ENCODE results near the gene LDB1. TPM values are rescaled to one million over a fixed set of nuclear protein-coding genes. Genes with fewer than 3 reads are reported as not detected.
A peak's percentile ranks its signal among the peaks of the same experiment; 100 is the strongest.

The LDB1 gene
- total and polyA plus RNA-seq, 2 of the 13 experiments (the other 11 are each of a cell fraction or from before 2014, with no cell fraction given), result 17.2 to 45.5 TPM

DNA sequence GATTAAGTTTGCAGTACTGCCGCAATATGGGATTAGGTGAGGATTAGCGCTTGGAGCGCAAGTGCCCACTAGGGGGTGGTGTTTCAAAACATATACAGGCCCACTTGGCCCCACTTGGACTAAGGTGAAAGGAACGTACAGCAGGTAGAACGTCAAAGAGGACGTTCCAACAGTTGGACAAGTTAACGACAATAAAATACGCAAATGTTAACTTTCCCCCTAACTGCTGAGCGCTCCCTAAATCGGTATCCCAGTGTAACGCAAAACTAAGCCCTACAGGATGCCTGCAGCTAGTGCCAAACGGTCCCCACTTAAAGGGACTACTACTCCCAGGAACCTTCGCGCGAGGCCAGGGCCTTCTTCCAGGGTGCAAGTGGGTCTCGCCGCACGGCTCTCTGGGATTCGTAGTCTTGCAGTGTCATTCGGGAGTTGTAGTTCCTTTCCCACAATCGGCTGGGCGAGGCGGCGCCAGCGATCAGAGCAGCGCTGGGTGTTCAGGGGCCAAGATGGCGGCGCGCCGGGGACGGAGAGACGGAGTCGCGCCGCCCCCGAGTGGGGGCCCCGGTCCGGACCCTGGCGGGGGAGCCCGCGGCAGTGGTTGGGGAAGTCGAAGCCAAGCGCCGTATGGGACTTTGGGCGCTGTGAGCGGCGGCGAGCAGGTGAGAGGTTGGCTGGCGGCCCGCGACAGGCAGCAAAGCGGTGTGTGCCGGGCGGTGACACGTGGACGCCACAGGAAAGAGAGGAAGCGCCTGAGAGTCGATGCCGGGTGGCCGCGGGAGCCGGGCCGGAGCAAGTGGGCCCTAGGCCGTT, 12.6 kb upstream of the LDB1 start, which contains the start of gene PPRC1 (continued):
- TF ChIP-seq ZNF678 (CRISPR knock-in tag; IDR thresholded peaks at IDR 0.05) (no peak), ZNF337 (CRISPR knock-in tag; IDR thresholded peaks at IDR 0.05; ENCODE audit: borderline replicate concordance, low read depth) (peak; percentile 76; the same call in 1 of the 2 replicates), HOXA5 (CRISPR knock-in tag; IDR thresholded peaks at IDR 0.05) (no peak), SIX1 (CRISPR knock-in tag; IDR thresholded peaks at IDR 0.05; ENCODE audit: borderline replicate concordance) (peak; percentile 15; the same call in 1 of the 2 replicates), ZNF83 (CRISPR knock-in tag; IDR thresholded peaks at IDR 0.05; ENCODE audit: borderline replicate concordance) (no peak), MAF1 (CRISPR knock-in tag; IDR thresholded peaks at IDR 0.05; ENCODE audit: borderline replicate concordance) (no peak), NR2F1 (CRISPR knock-in tag; IDR thresholded peaks at IDR 0.05) (no peak), PREB (CRISPR knock-in tag; IDR thresholded peaks at IDR 0.05) (no peak), ZNF501 (CRISPR knock-in tag; IDR thresholded peaks at IDR 0.05) (peak; percentile 96), TRIM22 (IDR thresholded peaks at IDR 0.05) (no peak), ATAD3A (CRISPR knock-in tag; IDR thresholded peaks at IDR 0.05) (no peak), PHF20 (CRISPR knock-in tag; IDR thresholded peaks at IDR 0.05) (peak; percentile 30), ATF7-NPFF (CRISPR knock-in tag; IDR thresholded peaks at IDR 0.05; ENCODE audit: low read depth) (peak; percentile 71), MTA3 (CRISPR knock-in tag; IDR thresholded peaks at IDR 0.05) (no peak), ZNF441 (CRISPR knock-in tag; IDR thresholded peaks at IDR 0.05; ENCODE audit: borderline replicate concordance) (no peak; the same call in 1 of the 2 replicates), EZH2 (conservative IDR thresholded peaks at IDR 0.05; ENCODE audit: low read depth, low read length) (no peak), SALL1 (CRISPR knock-in tag; IDR thresholded peaks at IDR 0.05) (peak; percentile 69), SNAPC2 (CRISPR knock-in tag; IDR thresholded peaks at IDR 0.05) (no peak), ZNF781 (CRISPR knock-in tag; IDR thresholded peaks at IDR 0.05; ENCODE audit: borderline replicate concordance, not compliant biosample characterization) (no peak), FOXP1 (IDR thresholded peaks at IDR 0.05) (no peak), FOXP1 (CRISPR knock-in tag; IDR thresholded peaks at IDR 0.05) (0 out of 2 replicates have a peak, but pooled peaks have one; percentile 13)
- TF ChIP-seq, protein P1, sequence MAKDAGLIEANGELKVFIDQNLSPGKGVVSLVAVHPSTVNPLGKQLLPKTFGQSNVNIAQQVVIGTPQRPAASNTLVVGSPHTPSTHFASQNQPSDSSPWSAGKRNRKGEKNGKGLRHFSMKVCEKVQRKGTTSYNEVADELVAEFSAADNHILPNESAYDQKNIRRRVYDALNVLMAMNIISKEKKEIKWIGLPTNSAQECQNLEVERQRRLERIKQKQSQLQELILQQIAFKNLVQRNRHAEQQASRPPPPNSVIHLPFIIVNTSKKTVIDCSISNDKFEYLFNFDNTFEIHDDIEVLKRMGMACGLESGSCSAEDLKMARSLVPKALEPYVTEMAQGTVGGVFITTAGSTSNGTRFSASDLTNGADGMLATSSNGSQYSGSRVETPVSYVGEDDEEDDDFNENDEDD (CRISPR knock-in tag; IDR thresholded peaks at IDR 0.05; ENCODE audit: borderline replicate concordance), result peak; percentile 64; the same call in 1 of the 2 replicates
